ENCODE results near the gene SIAH1. TPM values are rescaled to one million over a fixed set of nuclear protein-coding genes. Genes with fewer than 3 reads are reported as not detected.
"Not testable (repeated sequence)": the region's sequence is repeated elsewhere in the genome, so short reads cannot be mapped to it uniquely, and the experiment has no call there.

The SIAH1 gene
- total RNA-seq, 1 donor from 2014 or later, result 31.1 TPM

DNA sequence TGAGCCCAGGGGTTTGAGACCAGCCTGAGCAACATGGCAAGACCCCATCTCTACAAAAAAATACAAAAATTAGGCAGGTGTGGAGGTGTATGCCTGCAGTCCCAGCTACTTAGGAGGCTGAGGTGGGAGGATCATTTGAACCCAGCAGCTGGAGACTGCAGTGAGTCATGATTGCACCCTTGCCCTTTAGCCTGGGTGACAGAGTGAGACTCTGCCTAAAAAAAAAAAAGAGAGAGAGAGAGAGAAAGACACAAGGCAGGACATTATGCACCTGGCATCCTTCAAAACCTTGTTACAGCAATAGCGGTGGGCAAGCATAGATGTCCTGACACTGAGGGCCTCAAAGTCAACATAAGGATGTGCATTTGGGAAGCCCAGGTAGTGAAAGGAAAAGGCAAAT lies 19.9 kb upstream of the SIAH1 start:
- no peak overlapping the region for H3K4me3 Mint-ChIP-seq
- no peak for DNase-seq (ENCODE audit: low read depth, low spot score)
- H3K9me3 Mint-ChIP-seq, result no peaks in the 10 kb centered on the region
- no peaks in the 10 kb centered on the region for H3K27me3 Mint-ChIP-seq (ENCODE audit: low read depth)
- TF ChIP-seq, protein P1, sequence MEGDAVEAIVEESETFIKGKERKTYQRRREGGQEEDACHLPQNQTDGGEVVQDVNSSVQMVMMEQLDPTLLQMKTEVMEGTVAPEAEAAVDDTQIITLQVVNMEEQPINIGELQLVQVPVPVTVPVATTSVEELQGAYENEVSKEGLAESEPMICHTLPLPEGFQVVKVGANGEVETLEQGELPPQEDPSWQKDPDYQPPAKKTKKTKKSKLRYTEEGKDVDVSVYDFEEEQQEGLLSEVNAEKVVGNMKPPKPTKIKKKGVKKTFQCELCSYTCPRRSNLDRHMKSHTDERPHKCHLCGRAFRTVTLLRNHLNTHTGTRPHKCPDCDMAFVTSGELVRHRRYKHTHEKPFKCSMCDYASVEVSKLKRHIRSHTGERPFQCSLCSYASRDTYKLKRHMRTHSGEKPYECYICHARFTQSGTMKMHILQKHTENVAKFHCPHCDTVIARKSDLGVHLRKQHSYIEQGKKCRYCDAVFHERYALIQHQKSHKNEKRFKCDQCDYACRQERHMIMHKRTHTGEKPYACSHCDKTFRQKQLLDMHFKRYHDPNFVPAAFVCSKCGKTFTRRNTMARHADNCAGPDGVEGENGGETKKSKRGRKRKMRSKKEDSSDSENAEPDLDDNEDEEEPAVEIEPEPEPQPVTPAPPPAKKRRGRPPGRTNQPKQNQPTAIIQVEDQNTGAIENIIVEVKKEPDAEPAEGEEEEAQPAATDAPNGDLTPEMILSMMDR (conservative IDR thresholded peaks at IDR 0.05), result no peak
- H3K36me3 Mint-ChIP-seq (ENCODE audit: low read depth), result no peaks in the 10 kb centered on the region
- H3K27ac Mint-ChIP-seq (ENCODE audit: unreplicated experiment), result no peak overlapping the region
- H3K4me1 Mint-ChIP-seq, result no peaks in the 10 kb centered on the region

DNA sequence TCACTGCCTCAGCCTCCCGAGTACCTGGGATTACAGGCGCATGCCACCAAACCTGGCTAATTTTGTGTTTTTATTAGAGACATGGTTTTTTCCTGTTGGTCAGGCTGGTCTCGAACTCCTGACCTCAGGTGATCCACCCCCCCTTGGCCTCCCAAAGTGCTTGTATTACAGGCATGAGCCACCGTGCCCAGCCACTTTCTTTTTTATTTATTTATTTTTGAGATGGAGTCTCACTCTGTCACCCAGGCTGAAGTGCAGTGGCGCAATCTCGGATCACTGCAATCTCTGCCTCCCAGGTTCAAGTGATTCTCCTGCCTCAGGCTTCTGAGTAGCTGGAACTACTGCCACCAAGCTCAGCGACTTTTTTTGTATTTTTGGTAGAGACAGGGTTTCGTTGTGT lies 17.3 kb upstream of the SIAH1 start:
- not testable (repeated sequence) for H3K4me1 Mint-ChIP-seq; H3K36me3 Mint-ChIP-seq (ENCODE audit: low read depth); DNase-seq (ENCODE audit: low read depth, low spot score); H3K27me3 Mint-ChIP-seq (ENCODE audit: low read depth); H3K4me3 Mint-ChIP-seq; H3K27ac Mint-ChIP-seq (ENCODE audit: unreplicated experiment); H3K9me3 Mint-ChIP-seq

DNA sequence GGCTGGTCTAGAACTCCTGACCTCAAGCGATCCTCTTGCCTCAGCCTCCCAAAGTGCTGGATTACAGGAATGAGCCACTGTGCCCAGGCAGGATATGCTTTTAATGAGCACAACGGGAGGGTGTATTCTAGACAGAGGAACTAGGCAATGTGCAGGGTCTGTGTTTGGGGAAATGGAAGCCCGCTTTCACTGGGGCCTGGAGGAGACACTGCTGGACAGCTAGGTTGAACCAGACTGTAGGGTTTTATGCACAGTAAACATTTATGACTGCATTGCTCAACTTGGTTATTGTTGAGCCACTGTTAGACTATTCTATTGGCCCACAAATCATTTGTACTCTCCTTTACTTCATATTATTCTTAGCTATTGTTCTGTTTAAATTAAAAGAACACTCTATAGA lies 10.2 kb upstream of the SIAH1 start:
- TF ChIP-seq, protein P1 (conservative IDR thresholded peaks at IDR 0.05), result no peak
- no peaks in the 10 kb centered on the region for H3K9me3 Mint-ChIP-seq
- H3K36me3 Mint-ChIP-seq (ENCODE audit: low read depth), result no peaks in the 10 kb centered on the region
- no peak for DNase-seq (ENCODE audit: low read depth, low spot score)
- no peak overlapping the region for H3K27ac Mint-ChIP-seq (ENCODE audit: unreplicated experiment)
- H3K4me3 Mint-ChIP-seq, result no peak overlapping the region
- H3K27me3 Mint-ChIP-seq (ENCODE audit: low read depth), result no peaks in the 10 kb centered on the region
- H3K4me1 Mint-ChIP-seq, result peaks cover 3% of the 10 kb centered on the region

DNA sequence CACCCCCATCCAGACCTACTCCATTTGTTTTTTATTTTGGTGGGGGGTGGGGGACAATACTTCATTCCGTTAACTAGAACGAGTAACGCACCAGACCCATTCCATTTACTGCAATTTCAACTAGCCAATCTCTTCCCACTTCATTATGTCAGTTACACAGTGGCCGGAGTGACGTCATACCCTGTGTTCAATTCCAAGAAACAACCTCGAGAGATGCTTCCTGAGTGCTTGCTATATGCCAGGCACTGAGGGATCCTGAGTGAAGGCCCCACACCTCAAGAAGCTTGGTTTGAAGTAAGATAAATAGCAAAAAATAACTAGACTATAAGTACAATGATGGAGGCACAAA lies 9.1 kb upstream of the SIAH1 start:
- H3K36me3 Mint-ChIP-seq (ENCODE audit: low read depth), result no peaks in the 10 kb centered on the region
- TF ChIP-seq, protein P1 (conservative IDR thresholded peaks at IDR 0.05), result no peak
- DNase-seq (ENCODE audit: low read depth, low spot score), result no peak
- peaks cover 3% of the 10 kb centered on the region for H3K4me1 Mint-ChIP-seq
- no peaks in the 10 kb centered on the region for H3K27me3 Mint-ChIP-seq (ENCODE audit: low read depth)
- no peaks in the 10 kb centered on the region for H3K9me3 Mint-ChIP-seq
- H3K4me3 Mint-ChIP-seq, result no peak overlapping the region
- H3K27ac Mint-ChIP-seq (ENCODE audit: unreplicated experiment), result peak overlapping the region; percentile 12

DNA sequence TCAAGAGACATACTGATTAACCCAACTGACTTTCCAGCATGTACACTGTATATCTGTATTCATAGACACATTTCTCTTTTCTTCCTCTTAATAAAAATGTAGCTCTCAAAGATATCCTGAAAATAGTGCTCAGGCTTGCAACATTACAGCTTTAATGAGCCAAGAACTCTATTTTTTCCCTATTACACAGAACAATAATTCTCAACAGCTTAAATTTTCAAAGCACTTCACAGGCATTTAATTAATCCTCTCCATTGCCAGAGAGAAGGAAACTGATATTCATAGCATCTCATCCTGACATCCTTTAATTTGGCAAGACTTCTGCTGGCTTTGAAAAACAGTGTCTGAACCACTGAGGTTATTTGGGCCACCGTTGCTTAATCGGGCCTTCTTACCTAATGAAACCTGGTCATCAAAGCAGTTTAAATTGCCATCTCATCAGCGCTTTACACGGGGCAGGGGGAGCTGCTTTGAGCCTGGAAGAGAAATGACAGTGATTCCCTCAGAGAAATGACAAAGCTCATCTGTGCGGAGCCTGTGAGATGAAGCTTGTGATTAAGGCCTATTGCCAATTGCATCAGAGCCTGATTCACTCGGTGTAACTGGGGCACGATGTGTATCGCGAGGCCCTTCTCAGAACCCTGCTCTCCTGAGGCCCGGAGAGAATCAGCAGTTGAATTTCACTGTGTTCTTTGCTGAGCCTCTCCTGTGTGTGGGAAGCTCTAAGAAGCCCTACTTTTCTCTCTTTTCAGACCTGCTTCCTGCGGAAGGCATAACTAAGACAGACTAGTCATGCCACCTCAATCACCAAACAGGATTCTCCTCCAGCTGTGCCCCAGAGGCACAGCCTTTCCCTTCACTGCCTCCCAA lies 8.5 kb upstream of the SIAH1 start:
- H3K27me3 Mint-ChIP-seq (ENCODE audit: low read depth), result no peaks in the 10 kb centered on the region
- H3K27ac Mint-ChIP-seq (ENCODE audit: unreplicated experiment), result peak overlapping the region; percentile 12
- H3K4me3 Mint-ChIP-seq, result no peak overlapping the region
- DNase-seq (ENCODE audit: low read depth, low spot score), result no peak
- TF ChIP-seq, protein P1 (conservative IDR thresholded peaks at IDR 0.05), result no peak
- peaks cover 3% of the 10 kb centered on the region for H3K4me1 Mint-ChIP-seq
- no peaks in the 10 kb centered on the region for H3K36me3 Mint-ChIP-seq (ENCODE audit: low read depth)
- no peaks in the 10 kb centered on the region for H3K9me3 Mint-ChIP-seq

DNA sequence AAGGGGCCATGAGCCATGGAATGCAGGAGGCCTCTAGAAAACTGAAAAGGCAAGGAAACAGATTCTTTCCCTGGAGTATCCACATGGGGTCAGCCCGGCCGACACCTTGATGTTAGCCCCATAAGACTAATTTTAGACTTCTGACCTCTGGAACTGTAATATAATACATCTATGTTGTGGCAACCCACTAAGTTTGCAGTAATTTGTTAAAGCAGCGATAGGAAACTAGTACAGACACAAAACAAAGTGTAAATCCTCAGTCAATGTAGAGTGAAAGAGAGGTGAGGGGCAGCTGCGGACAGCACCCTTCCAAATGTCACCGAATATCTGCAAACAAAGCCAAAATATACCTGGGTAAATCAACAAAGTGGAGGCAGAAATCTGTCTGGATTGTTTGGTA lies 7.2 kb upstream of the SIAH1 start:
- H3K9me3 Mint-ChIP-seq, result no peaks in the 10 kb centered on the region
- DNase-seq (ENCODE audit: low read depth, low spot score), result no peak
- H3K27me3 Mint-ChIP-seq (ENCODE audit: low read depth), result no peaks in the 10 kb centered on the region
- peaks cover 3% of the 10 kb centered on the region for H3K4me1 Mint-ChIP-seq
- H3K27ac Mint-ChIP-seq (ENCODE audit: unreplicated experiment), result no peak overlapping the region
- no peaks in the 10 kb centered on the region for H3K36me3 Mint-ChIP-seq (ENCODE audit: low read depth)
- TF ChIP-seq, protein P1 (conservative IDR thresholded peaks at IDR 0.05), result no peak
- no peak overlapping the region for H3K4me3 Mint-ChIP-seq
